HEK293 (cell line): Measurements from ENCODE around the gene CTPS2.

ENCODE experiments used
- BCL11A ChIP-seq: fragments of 450-650 bp; formaldehyde crosslinking; IDR thresholded peaks from 2 replicates; pipeline ENCODE4 v1.5.1; 2016; ENCODE audit warnings: low read depth, missing biosample characterization, missing genetic modification characterization
- BCL11B ChIP-seq: fragments of 450-650 bp; formaldehyde crosslinking; IDR thresholded peaks from 2 replicates; pipeline ENCODE4 v1.5.1; 2016; ENCODE audit warnings: low read depth, missing biosample characterization, missing genetic modification characterization
- CTCF ChIP-seq: fragments of 450-650 bp; formaldehyde crosslinking; IDR thresholded peaks from 2 replicates; pipeline ENCODE4 v1.5.1; 2016; ENCODE audit warnings: missing biosample characterization, missing genetic modification characterization
- HOXA7 ChIP-seq: sonication (generic); formaldehyde crosslinking; IDR thresholded peaks from 2 replicates; pipeline ENCODE4 v1.8.1; 2022; ENCODE audit warnings: missing genetic modification reagents, borderline replicate concordance
- KLF8 ChIP-seq: fragments of 450-650 bp; formaldehyde crosslinking; IDR thresholded peaks from 2 replicates; pipeline ENCODE4 v1.5.1; 2016; ENCODE audit warnings: missing biosample characterization, missing genetic modification characterization
- SCRT1 ChIP-seq: fragments of 450-650 bp; formaldehyde crosslinking; IDR thresholded peaks from 2 replicates; pipeline ENCODE4 v1.5.1; 2016; ENCODE audit warnings: missing biosample characterization, missing genetic modification characterization, borderline replicate concordance
- SCRT2 ChIP-seq: fragments of 450-650 bp; formaldehyde crosslinking; IDR thresholded peaks from 2 replicates; pipeline ENCODE4 v1.5.1; 2016; ENCODE audit warnings: missing biosample characterization, missing genetic modification characterization
- SP7 ChIP-seq: fragments of 450-650 bp; formaldehyde crosslinking; IDR thresholded peaks from 2 replicates; pipeline ENCODE4 v1.5.1; 2016; ENCODE audit warnings: missing biosample characterization, missing genetic modification characterization
- WT1 ChIP-seq: fragments of 450-650 bp; formaldehyde crosslinking; IDR thresholded peaks from 2 replicates; pipeline ENCODE4 v1.5.1; 2016; ENCODE audit warnings: missing biosample characterization, missing genetic modification characterization
- ZFP3 ChIP-seq: fragments of 450-650 bp; formaldehyde crosslinking; IDR thresholded peaks from 2 replicates; pipeline ENCODE4 v1.5.1; 2016; ENCODE audit warnings: low read depth, missing biosample characterization, missing genetic modification characterization
- ZIC2 ChIP-seq: fragments of 450-650 bp; formaldehyde crosslinking; IDR thresholded peaks from 2 replicates; pipeline ENCODE4 v1.5.1; 2016; ENCODE audit warnings: missing biosample characterization, missing genetic modification characterization
- ZNF148 ChIP-seq: fragments of 450-650 bp; formaldehyde crosslinking; IDR thresholded peaks from 2 replicates; pipeline ENCODE4 v1.5.0; 2017; ENCODE audit warnings: missing biosample characterization, missing genetic modification characterization, borderline replicate concordance
- ZNF16 ChIP-seq: fragments of 450-650 bp; formaldehyde crosslinking; IDR thresholded peaks from 2 replicates; pipeline ENCODE4 v1.5.1; 2016; ENCODE audit warnings: low read depth, missing biosample characterization, missing genetic modification characterization
- ZNF175 ChIP-seq: fragments of 450-650 bp; formaldehyde crosslinking; IDR thresholded peaks from 2 replicates; pipeline ENCODE4 v1.5.1; 2016; ENCODE audit warnings: missing biosample characterization, missing genetic modification characterization
- ZNF214 ChIP-seq: fragments of 450-650 bp; formaldehyde crosslinking; IDR thresholded peaks from 2 replicates; pipeline ENCODE4 v1.5.1; 2017; ENCODE audit warnings: missing biosample characterization, mild to moderate bottlenecking, missing genetic modification characterization, borderline replicate concordance
- ZNF266 ChIP-seq: fragments of 450-650 bp; formaldehyde crosslinking; IDR thresholded peaks from 2 replicates; pipeline ENCODE4 v1.5.1; 2016; ENCODE audit warnings: missing biosample characterization, missing genetic modification characterization, low read depth
- ZNF274 ChIP-seq, 2 experiments: fragments of 200-500 bp in 1 of 2; fragments of 450-650 bp in 1 of 2; sonication (Bioruptor generic) in 1 of 2; formaldehyde crosslinking in 1 of 2; IDR thresholded peaks; 2 replicates each; pipeline versions ENCODE4 v1.5.1 to v1.6.1; 2014 to 2016; ENCODE audit warnings: borderline replicate concordance in 1 of 2, inconsistent platforms in 1 of 2, low read length in 1 of 2, missing biosample characterization in 1 of 2, missing genetic modification characterization in 1 of 2
- ZNF391 ChIP-seq: fragments of 450-650 bp; formaldehyde crosslinking; IDR thresholded peaks from 2 replicates; pipeline ENCODE4 v1.5.1; 2016; ENCODE audit warnings: low read depth, missing biosample characterization, missing genetic modification characterization, borderline replicate concordance
- ZNF394 ChIP-seq: fragments of 450-650 bp; formaldehyde crosslinking; IDR thresholded peaks from 2 replicates; pipeline ENCODE4 v1.5.1; 2016; ENCODE audit warnings: missing biosample characterization, missing genetic modification characterization, mild to moderate bottlenecking, moderate library complexity, borderline replicate concordance
- ZNF404 ChIP-seq: fragments of 450-650 bp; formaldehyde crosslinking; IDR thresholded peaks from 2 replicates; pipeline ENCODE4 v1.5.1; 2017; ENCODE audit warnings: missing biosample characterization, missing genetic modification characterization
- ZNF548 ChIP-seq: fragments of 450-650 bp; formaldehyde crosslinking; IDR thresholded peaks from 2 replicates; pipeline ENCODE4 v1.5.1; 2016; ENCODE audit warnings: missing biosample characterization, missing genetic modification characterization
- ZNF560 ChIP-seq: fragments of 450-650 bp; formaldehyde crosslinking; IDR thresholded peaks from 2 replicates; pipeline ENCODE4 v1.5.1; 2017; ENCODE audit warnings: missing biosample characterization, missing genetic modification characterization, borderline replicate concordance
- ZNF585B ChIP-seq: fragments of 450-650 bp; formaldehyde crosslinking; IDR thresholded peaks from 2 replicates; pipeline ENCODE4 v1.5.1; 2016; ENCODE audit warnings: missing biosample characterization, missing genetic modification characterization
- ZNF621 ChIP-seq: fragments of 450-650 bp; formaldehyde crosslinking; IDR thresholded peaks from 2 replicates; pipeline ENCODE4 v1.5.1; 2017; ENCODE audit warnings: missing biosample characterization, missing genetic modification characterization
- ZNF658 ChIP-seq: fragments of 450-650 bp; formaldehyde crosslinking; IDR thresholded peaks from 2 replicates; pipeline ENCODE4; 2016; ENCODE audit warnings: missing biosample characterization, missing genetic modification characterization
- ZNF785 ChIP-seq: fragments of 450-650 bp; formaldehyde crosslinking; IDR thresholded peaks from 2 replicates; pipeline ENCODE4 v1.5.1; 2016; ENCODE audit warnings: missing biosample characterization, missing genetic modification characterization
- ZNF843 ChIP-seq: fragments of 450-650 bp; formaldehyde crosslinking; IDR thresholded peaks from 2 replicates; pipeline ENCODE4 v1.5.1; 2016; ENCODE audit warnings: missing biosample characterization, missing genetic modification characterization
- TF ChIP-seq, protein P1 (sequence below): fragments of 450-650 bp; formaldehyde crosslinking; IDR thresholded peaks from 2 replicates; pipeline ENCODE4 v1.5.1; 2016; ENCODE audit warnings: missing biosample characterization, missing genetic modification characterization
- TF ChIP-seq, protein P2 (sequence below): sonication (generic); formaldehyde crosslinking; IDR thresholded peaks from 2 replicates; pipeline ENCODE4 v1.8.1; 2022; ENCODE audit warnings: mild to moderate bottlenecking, moderate library complexity, missing genetic modification reagents
- TF ChIP-seq, protein P3 (sequence below): fragments of 450-650 bp; formaldehyde crosslinking; IDR thresholded peaks from 2 replicates; pipeline ENCODE4 v1.5.1; 2016; ENCODE audit warnings: missing biosample characterization, missing genetic modification characterization
- TF ChIP-seq, protein P4 (sequence below): IDR thresholded peaks from 2 replicates; pipeline ENCODE4 v1.6.1; 2011; ENCODE audit warnings: mild to moderate bottlenecking, low read depth, low read length, borderline replicate concordance

Gene CTPS2

GRCh38 chrX:16719334-16720084, 7.0 kb upstream of the CTPS2 start, which contains the start of gene SYAP1 (continued):
- TF ChIP-seq ZNF266 (tag by site-specific recombination) (no peak), KLF8 (tag by site-specific recombination) (peak; percentile 69), ZNF621 (no peak), ZNF214 (tag by site-specific recombination) (no peak), ZNF560 (no peak), ZNF785 (tag by site-specific recombination) (no peak), BCL11A (tag by site-specific recombination) (no peak), SP7 (tag by site-specific recombination) (peak; percentile 64), HOXA7 (CRISPR knock-in tag) (no peak), ZNF658 (no peak), SCRT2 (tag by site-specific recombination) (peak; percentile 84), ZNF548 (tag by site-specific recombination) (no peak), ZNF274 (IDR thresholded peaks at IDR 0.05; ENCODE audit: low read length) (no peak), ZNF274 (tag by site-specific recombination; IDR thresholded peaks at IDR 0.05; ENCODE audit: borderline replicate concordance) (no peak), ZNF394 (peak; percentile 72; the same call in 1 of the 2 replicates), ZNF16 (tag by site-specific recombination) (no peak), ZNF585B (no peak), SCRT1 (tag by site-specific recombination) (no peak), ZNF404 (tag by site-specific recombination) (no peak), CTCF (peak; percentile 30), ZFP3 (tag by site-specific recombination) (no peak), ZNF148 (no peak), ZNF843 (peak; percentile 39; the same call in 1 of the 2 replicates), BCL11B (tag by site-specific recombination) (no peak), WT1 (tag by site-specific recombination) (no peak), ZNF391 (no peak), ZNF175 (tag by site-specific recombination) (no peak), ZIC2 (peak; percentile 34; the same call in 1 of the 2 replicates)
- TF ChIP-seq, protein P1, sequence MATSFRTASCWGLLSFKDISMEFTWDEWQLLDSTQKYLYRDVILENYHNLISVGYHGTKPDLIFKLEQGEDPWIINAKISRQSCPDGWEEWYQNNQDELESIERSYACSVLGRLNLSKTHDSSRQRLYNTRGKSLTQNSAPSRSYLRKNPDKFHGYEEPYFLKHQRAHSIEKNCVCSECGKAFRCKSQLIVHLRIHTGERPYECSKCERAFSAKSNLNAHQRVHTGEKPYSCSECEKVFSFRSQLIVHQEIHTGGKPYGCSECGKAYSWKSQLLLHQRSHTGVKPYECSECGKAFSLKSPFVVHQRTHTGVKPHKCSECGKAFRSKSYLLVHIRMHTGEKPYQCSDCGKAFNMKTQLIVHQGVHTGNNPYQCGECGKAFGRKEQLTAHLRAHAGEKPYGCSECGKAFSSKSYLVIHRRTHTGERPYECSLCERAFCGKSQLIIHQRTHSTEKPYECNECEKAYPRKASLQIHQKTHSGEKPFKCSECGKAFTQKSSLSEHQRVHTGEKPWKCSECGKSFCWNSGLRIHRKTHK (tag by site-specific recombination) = no peak
- TF ChIP-seq, protein P2, sequence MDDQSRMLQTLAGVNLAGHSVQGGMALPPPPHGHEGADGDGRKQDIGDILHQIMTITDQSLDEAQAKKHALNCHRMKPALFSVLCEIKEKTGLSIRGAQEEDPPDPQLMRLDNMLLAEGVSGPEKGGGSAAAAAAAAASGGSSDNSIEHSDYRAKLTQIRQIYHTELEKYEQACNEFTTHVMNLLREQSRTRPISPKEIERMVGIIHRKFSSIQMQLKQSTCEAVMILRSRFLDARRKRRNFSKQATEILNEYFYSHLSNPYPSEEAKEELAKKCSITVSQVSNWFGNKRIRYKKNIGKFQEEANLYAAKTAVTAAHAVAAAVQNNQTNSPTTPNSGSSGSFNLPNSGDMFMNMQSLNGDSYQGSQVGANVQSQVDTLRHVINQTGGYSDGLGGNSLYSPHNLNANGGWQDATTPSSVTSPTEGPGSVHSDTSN = peak; percentile 90
- TF ChIP-seq, protein P3, sequence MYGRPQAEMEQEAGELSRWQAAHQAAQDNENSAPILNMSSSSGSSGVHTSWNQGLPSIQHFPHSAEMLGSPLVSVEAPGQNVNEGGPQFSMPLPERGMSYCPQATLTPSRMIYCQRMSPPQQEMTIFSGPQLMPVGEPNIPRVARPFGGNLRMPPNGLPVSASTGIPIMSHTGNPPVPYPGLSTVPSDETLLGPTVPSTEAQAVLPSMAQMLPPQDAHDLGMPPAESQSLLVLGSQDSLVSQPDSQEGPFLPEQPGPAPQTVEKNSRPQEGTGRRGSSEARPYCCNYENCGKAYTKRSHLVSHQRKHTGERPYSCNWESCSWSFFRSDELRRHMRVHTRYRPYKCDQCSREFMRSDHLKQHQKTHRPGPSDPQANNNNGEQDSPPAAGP (tag by site-specific recombination) = peak; percentile 60; the same call in 1 of the 2 replicates
- TF ChIP-seq, protein P4, sequence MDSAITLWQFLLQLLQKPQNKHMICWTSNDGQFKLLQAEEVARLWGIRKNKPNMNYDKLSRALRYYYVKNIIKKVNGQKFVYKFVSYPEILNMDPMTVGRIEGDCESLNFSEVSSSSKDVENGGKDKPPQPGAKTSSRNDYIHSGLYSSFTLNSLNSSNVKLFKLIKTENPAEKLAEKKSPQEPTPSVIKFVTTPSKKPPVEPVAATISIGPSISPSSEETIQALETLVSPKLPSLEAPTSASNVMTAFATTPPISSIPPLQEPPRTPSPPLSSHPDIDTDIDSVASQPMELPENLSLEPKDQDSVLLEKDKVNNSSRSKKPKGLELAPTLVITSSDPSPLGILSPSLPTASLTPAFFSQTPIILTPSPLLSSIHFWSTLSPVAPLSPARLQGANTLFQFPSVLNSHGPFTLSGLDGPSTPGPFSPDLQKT = no peak
